DMS153 (cell line): ENCODE results near the gene LGALS4.
"Not testable (repeated sequence)": the region's sequence is repeated elsewhere in the genome, so short reads cannot be mapped to it uniquely, and the experiment has no call there.

ENCODE experiments used
- DNase-seq: peaks from one replicate; lab custom pipeline; 2025; lab: John Stamatoyannopoulos, UW

LGALS4 gene

DNA sequence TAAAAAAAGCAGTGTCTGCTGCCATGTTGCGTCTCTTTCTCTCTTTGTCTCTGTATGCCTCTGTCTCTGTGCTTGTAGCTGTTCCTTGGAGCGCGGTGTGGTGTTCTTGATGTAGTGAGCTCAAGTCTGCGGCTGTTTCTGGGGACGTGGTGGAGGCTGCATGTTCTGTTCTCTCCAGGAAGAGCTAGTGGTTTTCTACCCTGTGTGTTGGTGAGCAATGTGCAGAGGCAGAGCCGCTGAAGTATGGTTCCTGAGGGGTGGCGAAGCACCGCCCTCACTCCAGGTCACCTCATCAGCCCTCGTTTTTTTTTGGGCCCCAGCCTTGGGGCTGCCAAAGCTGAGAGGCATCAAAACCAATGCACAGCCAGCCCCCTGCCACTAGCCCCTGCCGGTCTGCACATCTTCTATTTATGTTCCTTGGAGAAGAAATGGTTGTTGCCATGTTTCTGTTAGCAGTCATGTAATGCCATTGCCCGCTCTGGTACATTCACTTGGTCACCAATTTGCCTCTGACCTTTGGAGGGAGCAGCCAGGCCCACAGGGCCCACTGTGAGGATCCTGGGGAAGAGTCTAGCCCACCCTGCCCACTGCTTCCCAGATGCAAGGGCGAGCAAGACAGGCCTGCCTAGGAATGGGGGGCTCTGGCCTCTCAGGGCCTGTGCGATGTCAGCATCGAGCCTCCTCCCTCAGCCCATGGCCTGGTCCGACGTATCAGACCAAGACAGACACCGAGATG, 29.9 kb upstream of the LGALS4 start:
- no peak for DNase-seq

DNA sequence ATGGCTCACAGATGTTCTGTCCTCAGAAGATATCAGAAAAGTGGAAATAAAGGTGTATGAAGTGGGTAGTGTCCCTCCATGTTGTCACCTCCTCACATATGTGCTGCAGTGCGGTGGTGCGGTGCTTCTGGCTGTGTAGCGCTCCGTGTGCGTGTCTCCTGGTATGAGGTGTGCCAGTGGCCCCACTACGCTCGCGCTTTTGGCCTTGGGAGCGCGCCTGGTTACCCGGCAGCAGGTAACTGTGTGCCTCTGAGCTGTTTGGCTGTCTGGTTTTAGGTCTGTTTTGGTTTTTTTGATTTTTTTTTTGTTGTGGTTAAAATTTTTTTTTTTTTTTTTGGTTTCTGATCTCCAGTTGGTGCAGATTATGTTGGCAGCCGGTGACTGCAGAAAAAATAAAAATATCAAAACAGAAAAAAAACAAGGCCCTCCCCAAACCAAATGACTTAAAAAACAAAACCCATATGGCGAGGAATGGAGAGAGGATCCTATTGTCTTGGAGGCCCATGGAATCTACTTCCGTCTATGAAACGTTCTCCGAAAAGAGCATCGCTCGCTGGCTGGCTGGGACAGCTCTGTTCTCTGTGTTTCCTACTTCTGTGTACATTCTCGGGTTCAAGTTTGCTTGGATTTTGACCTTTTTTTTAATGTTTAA, 29.2 kb upstream of the LGALS4 start:
- DNase-seq = no peak

DNA sequence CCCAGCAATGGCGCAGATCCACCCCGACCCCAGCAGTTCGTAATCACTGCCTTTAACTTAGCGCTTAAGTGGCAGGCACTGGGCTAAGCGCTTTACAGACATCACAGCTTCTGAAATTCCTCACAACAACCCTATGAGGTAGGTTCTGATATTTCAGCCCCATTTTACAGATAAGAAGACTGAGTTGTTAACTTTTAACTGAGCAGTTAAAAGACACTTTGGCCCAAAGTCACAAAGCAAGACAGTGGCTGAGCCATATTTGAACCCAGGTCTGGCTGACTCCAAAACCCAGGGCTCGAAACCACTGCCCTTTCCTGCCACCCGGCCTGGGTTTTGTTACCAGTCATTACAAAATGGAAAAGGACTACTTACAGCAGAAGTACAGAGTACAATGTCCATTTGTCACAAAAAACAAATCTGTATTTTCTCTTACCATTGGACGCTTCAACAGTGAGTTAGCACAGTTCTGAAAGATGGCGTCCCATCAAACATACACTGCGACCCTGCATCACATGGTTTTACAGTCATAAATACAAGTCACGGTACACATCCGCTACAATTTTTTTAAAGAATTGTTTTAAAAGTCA, 28.5 kb upstream of the LGALS4 start:
- DNase-seq = no peak

DNA sequence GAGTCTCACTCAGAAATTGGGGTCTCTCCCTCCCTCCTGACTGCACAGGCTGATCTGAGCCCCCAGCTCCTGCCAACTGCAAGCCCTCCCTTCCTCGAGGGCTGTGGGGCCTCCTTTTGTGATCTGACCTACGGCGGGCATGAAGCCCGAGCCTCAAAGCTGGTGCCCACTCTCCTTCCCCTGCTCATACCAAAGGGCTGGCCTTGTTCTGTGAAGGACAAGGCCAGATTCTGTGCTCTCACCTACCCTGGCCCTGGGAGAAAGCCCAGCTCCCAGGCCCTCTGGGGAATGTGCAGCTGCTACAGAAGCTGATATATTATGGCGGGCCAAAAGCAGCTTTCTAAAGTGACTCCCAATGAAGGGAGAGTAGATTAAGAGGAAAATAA, 27.8 kb upstream of the LGALS4 start:
- DNase-seq = no peak

DNA sequence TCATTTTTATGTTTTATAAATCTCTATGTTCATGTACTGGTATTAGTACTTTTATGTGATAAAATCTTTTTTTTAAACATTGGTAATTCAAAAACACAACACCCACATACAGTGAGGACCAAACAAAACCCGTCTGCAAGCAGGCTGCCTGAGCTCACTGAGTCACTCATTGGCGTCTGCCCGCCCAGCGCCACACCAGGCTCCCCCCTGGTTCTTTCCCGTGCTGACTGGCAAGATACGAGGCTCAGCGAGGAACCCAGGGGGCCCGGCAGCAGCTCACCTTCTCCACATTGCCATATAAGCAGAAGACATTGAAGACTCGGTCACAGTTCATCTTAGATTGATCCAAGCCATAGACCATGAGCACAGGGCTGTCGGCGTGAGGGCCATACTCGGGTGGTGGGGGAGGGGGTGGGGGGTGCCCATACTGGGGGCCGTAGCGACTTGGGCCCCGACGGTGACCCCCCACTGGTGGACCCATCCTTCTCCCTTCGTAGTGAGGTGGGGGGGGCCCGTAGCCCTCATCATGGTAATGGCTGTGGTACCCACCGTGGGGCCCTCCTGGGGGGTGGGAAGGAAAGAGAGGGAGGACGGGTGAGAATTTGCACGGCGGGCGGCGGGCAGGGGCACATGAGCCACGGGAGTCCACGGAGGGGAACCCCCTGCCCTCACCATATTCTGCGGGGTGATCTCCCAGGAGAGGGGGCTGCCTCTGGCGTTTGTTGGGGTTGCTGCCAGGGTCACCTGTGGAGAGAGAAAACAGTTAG, 27.3 kb upstream of the LGALS4 start:
- DNase-seq = no peak

DNA sequence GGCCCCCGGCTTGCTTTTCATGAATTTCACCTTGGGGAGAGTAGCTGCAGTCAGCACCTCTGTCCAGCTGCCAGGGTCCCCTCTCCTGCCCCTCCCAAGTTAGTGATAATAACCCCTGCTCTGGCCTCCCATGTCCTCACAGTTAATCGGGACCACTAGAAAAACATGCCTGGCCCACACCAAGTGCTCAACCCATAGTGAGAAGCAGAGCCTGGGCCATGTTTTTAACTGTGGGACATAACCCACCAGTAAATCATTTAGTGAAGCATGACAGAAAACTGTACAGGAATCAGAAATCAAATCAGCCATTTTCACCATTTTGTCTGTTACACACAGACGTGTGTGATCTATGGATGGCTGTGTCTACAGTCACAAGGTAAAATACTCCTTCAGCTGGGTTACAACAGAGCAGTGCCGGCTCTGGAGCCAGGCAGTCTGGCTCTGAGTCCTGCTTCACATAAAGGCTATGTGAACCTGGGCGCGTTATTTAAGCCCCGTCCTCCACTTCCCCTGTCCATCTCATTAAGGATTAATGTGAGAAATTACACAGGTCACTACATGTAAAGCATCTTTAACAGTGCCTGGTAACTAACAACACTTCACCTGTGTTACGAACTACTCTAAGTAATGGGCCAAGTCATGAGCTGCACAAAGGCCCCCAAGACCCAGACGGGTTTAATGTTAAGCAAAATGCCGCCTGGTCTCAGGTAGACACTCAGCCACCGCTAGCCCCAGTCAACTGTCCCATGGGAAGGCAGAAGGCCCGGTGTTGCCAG, 26.4 kb upstream of the LGALS4 start:
- DNase-seq = no peak

DNA sequence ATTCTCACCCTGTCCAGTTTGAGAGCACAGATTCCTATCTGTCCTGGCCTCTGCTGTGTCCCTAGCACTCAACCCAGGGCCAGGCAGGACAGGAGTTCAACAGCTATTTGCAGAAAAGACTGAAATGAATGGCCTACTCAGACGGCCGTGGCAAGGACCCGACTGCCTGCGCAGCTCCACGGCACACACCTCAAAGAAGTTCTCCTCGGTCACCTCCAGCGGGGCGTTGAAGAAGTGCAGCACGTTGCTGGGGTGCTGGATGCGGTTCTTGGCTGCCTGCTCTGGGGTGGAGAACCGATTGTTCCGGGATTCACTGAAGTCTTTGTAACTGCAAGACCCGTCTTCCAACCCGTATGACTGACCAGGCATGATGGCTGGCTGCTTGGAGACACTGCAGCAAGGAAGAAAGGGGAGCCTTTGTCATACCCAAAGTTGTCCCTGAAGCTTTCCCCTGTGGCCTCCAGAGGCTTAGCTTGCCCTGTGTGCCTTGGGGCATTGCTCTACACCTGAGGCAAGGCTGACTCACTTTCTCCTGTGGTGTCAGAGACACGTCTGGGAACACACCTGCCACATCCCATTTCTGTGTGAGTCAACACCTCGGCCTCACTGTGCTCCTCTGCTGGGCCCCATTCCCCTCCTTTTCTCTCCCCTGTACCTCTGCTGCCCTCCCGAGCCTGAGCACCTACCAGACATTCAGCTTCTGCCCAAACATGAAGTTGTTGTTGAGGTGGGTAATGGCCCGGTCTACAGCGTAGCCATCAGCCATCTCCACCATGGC, 25.7 kb upstream of the LGALS4 start:
- DNase-seq = no peak

DNA sequence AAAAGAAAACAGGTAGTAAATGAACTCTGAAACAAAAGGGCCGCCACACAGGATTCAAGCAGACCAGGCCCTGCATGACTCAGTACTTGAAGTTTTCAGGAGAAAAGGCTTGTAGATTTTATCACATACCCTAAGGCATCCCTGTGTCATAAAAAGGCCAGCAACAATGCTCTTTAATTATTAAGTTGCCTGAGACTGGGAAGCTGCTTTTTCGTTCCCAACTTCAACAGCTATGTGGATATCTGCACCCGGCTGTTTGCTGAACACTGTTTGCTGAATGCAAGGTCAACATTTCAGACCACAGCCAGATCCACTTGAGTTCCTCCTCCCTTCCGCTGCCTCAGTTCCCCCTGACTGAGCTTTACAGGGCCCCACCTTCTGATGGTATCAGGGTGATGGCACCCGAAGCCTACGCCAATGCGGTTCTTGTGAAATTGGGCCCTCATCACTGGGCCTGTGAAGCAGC, 24.9 kb upstream of the LGALS4 start:
- no peak for DNase-seq

DNA sequence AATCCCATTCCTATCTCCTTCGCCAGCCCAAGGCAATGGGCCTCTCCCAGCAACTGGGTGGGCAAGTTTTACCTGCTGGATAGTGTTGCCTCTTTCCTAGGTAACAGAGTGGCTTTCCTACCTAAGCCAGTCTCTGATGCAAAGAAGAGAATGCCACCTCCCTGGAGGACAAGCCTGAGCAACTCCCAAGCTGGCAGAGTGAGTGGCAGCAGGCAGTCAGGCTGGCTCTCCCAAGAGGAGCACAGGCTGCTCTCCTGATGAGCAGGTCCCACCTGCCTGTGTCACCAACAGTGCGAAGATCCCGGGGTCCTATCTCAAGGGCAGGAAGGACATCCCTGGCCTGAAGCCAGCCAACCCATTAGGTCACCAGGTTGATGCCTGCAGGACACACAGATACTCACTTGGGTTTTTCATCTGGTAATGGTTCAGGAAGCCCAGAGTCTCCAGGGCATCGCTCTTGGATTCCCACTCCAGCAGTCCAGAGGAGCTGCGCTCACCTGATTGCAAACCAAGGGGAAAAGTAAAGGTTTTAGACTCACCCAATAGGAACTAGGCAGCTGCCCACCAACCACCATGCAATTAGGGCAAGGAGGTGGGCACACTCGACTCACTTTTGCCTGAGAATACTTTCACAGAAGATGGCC, 24.4 kb upstream of the LGALS4 start:
- DNase-seq = no peak

DNA sequence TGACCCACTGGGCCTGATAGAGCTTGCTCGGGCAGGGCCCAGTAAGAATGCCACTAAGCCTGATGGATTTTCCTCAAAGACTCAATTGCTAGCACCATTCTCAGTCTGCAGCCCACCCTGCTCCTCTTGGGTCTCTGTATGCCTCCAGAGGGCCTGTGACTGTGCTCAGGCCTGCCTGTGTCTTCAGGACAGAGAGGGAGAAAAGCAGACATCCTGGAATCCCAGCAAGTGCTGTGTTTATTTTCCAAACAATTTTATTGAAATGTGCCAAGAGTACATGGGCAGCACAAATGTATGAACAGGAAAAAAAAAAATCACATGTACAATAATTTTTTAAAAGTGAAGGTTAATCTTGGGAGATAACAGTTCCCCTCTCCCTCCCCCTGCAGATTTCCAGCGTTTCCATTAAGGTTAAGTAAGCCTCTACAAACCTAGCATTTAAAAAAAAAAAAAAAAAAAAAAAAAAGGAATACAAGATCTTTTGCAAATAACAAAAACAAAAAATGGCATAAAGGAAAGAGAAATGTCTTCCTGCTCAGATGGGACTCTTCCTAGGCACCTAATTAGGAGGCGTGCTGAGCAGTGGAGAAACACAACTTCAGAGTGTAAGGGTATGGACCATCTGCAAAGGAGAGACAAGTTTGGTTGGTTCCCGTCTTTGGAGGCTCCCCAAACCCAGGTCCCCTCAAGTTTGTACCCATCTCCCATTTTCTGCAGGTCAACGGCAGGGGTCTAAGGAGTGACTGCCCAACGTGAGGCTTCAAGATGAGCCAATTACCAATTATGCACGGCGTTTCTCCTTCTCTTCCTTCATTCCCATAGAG, 23.6 kb upstream of the LGALS4 start:
- DNase-seq = no peak

DNA sequence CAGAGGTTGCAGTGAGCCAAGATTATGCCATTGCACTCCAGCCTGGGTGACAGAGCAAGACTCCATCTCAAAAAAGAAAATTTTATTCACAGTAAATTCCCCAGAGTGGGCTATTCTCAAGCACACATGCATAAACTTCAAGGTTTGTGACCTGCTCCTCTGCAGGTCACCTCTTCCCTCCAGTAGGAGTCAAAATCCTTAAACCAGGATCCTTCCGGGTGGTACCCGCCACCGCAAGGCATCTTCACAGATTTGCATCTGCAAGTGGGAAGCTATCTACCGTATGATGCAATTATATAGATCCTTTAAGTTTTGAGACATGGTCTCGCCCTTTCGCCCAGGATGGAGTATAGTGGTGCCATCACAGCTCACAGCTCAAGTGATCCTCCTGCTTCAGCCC, 21.8 kb upstream of the LGALS4 start:
- DNase-seq = no peak

DNA sequence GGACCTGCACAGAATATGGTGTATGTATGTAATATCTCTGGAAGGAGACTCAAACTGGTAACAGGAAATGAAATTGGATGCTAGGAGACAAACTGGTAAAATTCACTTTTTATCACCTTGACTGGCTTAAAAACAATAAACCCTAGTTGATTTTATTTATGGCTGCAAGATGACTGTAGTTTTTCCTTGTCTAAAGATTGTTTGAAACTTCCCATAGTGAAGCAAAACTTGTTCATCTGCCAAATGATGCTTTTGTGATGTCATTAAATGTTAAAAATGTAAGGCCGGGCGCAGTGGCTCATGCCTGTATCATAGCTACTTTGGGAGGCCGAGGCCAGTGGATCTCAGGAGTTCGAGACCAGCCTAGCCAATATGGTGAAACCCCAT, 21.4 kb upstream of the LGALS4 start:
- no peak for DNase-seq

DNA sequence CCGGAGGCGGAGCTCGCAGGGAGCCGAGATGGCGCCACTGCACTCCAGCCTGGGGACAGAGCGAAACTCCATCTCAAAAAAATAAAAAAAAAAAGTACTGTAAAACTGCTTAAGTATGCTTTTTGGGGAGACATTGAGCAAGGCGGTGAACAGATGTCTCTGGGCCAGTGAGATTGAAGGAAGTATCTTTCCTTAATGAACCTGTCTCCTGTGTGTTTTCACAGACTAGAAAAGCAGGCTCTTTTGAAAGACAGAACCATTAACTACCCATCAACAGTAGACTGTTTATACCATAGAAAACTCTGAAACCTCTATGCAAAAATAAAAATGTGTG, 20.3 kb upstream of the LGALS4 start:
- DNase-seq = no peak

DNA sequence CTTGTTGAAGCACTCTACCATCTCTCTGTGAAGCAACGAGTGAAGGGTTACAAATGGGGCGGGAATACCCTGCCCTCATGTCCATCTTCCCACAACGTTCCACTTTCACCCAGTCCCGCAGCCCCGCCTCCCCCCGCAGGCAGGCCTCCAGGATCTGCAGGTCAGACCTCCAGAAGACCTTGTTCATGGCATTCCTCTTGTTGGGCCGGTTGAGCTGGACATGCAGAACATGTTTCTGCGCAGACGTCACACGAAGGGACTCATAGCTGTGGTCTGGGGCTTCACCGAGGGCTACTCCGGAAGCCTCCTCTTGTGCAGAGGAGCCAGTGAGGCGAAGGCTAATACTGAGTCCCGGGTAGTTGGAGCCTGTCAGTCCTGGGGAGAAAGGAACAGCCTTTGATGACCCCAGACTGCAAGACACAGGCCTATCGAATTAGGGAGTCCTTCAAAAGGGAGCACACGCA, 18.4 kb upstream of the LGALS4 start:
- peak; percentile 10 for DNase-seq

DNA sequence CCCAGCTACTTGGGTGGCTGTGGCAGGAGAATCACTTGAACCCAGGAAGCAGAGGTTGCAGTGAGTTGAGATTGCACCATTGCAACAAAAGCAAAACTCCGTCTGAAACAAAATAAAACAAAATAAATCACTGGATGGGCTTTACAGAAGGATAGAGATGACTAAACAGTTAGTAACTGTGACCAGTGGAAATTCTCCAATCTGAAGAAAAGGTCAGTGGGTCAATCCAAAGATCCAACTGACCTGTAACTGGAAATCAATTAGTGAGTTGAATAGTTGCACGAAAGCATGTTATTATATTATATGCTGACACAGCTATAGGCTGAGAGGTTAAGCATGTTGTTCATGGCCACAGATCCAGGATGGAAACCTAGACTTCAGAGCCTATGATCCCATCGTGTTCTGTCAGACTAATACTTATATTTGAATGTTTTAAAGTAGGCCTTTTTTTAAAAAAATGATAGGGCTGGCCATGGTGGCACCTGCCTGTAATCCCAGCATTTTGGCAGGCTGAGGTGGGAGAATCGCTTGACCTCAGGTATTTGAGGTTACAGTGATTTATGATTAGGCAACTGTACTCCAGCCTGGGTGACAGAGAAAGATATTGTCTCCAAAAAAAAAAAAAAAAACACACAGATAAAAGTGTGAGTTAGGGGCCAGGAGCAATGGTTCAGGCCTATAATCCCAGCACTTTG, 17.4 kb upstream of the LGALS4 start:
- DNase-seq = no peak

DNA sequence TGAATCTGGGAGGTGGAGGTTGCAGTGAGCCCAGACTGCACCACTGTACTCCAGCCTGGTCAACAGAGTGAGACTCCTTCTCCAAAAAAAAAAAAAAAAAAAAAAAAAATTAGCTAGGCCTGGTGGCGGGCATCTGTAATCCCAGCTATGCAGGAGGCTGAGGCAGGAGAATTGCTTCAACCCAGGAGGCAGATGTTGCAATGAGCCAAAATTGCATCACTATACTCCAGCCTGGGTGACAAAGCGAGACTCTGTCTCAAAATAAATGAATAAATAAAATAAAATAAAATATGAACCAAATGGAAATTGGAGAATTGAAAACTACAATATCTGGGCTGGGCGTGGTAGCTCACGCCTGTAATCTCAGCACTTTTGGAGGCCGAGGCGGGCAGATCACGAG, 16.5 kb upstream of the LGALS4 start:
- not testable (repeated sequence) for DNase-seq

DNA sequence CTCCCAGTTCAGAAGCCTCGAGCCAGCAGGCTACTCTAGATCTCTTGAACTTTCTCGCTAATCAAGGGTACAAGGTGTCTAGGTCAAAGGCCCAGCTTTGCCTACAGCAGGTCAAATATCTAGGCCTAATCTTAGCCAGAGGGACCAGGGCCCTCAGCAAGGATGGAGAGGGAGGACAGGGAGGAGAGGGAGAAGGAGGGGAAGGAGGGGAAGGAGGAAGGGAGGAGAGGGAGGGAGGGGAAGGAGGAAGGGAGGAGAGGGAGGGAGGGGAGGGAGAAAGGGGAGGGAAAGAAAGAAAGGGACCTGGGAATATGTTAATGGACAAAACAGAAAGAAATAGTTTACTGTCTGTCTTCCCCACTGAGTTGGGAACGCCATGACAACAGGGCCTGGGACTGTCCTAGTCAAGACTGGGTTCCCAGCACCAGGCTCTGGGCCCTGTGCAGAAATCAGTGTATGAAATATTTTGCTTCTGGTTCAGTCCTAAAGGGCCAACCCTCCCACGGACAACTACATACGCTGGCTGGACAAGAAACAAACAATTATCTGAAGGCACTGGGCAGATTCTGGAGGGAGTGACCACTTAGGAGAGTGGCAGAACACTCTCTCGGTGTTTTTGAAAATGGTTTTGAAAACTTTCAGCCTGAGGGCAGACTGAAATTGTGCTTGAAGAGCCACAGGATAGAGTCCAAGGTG, 14.3 kb upstream of the LGALS4 start:
- DNase-seq = no peak

DNA sequence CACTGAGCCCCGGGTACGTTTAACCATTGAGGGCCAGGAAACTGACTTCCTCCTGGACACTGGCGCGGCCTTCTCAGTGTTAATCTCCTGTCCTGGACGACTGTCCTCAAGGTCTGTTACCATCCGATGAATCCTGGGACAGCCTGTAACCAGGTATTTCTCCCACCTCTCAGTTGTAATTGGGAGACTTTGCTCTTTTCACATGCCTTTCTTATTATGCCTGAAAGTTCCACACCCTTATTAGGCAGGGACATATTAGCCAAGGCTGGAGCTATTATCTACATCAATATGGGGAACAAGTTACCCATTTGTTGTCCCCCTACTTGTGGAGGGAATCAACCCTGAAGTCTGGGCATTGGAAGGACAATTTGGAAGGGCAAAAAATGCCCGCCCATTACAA, 13.2 kb upstream of the LGALS4 start:
- not testable (repeated sequence) for DNase-seq
